Peyer's patch (tissue), 4 donors: ENCODE data around the gene CHST12.

Experiments
- POLR2A ChIP-seq, 2 donors: fragments of 450-650 bp; IDR thresholded peaks; one replicate each; pipeline ENCODE4 v1.5.1; 2017; ENCODE audit warnings: antibody characterized with exemption in 2 of 2, mild to moderate bottlenecking in 2 of 2, moderate library complexity in 2 of 2
- TF ChIP-seq, protein P1 (sequence below), 6 experiments: fragments of 450-650 bp in 4 of 6; fragments of 200-600 bp in 2 of 6; sonication (generic) in 1 of 6; IDR thresholded peaks; one replicate each; pipeline ENCODE4 v1.5.1; 2017 to 2019; ENCODE audit warnings: antibody characterized with exemption in 6 of 6, mild to moderate bottlenecking in 3 of 6, moderate library complexity in 1 of 6

DNA sequence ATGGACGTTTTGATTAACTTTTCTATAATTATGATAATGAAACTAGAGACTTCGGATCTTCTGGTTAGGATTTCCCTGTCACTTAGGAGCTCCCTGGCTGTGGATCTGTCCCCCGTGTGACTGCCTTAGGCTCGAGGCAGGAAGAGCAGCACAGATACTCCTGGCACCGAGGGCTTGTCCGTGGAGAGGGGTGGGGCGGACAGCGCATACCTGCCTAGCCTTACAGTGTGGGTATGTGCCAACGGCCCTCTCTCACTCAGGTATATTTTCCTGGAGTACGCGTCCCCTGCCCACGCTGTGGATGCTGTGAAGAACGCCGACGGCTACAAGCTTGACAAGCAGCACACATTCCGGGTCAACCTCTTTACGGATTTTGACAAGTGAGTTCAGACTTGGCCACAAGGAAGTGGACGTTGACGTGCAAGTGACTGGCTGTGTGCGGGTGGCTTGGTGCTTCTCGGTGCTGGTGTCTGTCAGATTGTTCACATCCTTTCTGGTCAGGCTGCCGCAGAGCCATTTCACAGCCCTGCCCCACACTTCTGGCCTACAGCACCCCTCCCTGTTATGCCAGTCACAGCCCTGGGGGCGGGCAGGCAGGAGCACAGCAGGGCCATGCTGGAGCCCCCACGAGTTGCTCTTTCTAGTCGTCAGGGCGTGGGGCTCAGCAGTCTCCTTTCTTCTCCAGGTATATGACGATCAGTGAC, 40.9 kb upstream of the CHST12 start:
- TF ChIP-seq POLR2A (IDR thresholded peaks at IDR 0.05), result no peak
- TF ChIP-seq, protein P1, sequence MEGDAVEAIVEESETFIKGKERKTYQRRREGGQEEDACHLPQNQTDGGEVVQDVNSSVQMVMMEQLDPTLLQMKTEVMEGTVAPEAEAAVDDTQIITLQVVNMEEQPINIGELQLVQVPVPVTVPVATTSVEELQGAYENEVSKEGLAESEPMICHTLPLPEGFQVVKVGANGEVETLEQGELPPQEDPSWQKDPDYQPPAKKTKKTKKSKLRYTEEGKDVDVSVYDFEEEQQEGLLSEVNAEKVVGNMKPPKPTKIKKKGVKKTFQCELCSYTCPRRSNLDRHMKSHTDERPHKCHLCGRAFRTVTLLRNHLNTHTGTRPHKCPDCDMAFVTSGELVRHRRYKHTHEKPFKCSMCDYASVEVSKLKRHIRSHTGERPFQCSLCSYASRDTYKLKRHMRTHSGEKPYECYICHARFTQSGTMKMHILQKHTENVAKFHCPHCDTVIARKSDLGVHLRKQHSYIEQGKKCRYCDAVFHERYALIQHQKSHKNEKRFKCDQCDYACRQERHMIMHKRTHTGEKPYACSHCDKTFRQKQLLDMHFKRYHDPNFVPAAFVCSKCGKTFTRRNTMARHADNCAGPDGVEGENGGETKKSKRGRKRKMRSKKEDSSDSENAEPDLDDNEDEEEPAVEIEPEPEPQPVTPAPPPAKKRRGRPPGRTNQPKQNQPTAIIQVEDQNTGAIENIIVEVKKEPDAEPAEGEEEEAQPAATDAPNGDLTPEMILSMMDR (IDR thresholded peaks at IDR 0.05), result no peak
